Common myeloid progenitor, CD34-positive (primary cell): ENCODE results near the gene PBX1.

Experiments used
- CTCF ChIA-PET: fragments of 350-600 bp; sonication (Branson Sonifier 250); formaldehyde crosslinking; loops from one replicate; lab custom pipeline; 2021; ENCODE audit warnings: antibody characterized with exemption; lab: Charles Lee
- POLR2A ChIA-PET: fragments of 350-600 bp; sonication (Branson Sonifier 250); formaldehyde crosslinking; loops from one replicate; lab custom pipeline; 2021; ENCODE audit warnings: antibody characterized with exemption; lab: Charles Lee
- DNase-seq, 3 donors: peaks; one replicate each; pipeline versions ENCODE4 v3.0.0 to v3.0.0-alpha.2; 2013
- H3K27ac ChIP-seq, 2 experiments: 1 replicate in 1 of 2; 2 replicates in 1 of 2; pipeline ENCODE4 v1.7.0; 2013; ENCODE audit warnings: inconsistent platforms in 2 of 2, low read length in 2 of 2, mild to moderate bottlenecking in 2 of 2, low read depth in 1 of 2, moderate library complexity in 1 of 2; ENCODE audit not compliant: severe bottlenecking in 2 of 2, insufficient read depth in 1 of 2, poor library complexity in 1 of 2
- H3K27me3 ChIP-seq, 5 experiments: replicated peaks in 2 of 5; 1 replicate in 3 of 5; 2 replicates in 2 of 5; pipeline versions ENCODE4 v1.6.1 to v1.7.0; 2013; ENCODE audit warnings: low read length in 4 of 5, mild to moderate bottlenecking in 2 of 5, moderate library complexity in 2 of 5, inconsistent platforms in 1 of 5; ENCODE audit not compliant: insufficient read depth in 5 of 5, control insufficient read depth in 4 of 5
- H3K36me3 ChIP-seq, 4 experiments: 1 replicate in 2 of 4; 2 replicates in 2 of 4; pipeline versions ENCODE4 v1.6.1 to v1.7.0; 2013; ENCODE audit warnings: low read length in 3 of 4, control low read depth in 1 of 4, mild to moderate bottlenecking in 1 of 4; ENCODE audit not compliant: control insufficient read depth in 4 of 4, insufficient read depth in 4 of 4
- H3K4me1 ChIP-seq, 4 experiments: 1 replicate in 3 of 4; 2 replicates in 1 of 4; pipeline versions ENCODE4 v1.6.1 to v1.7.1; 2013; ENCODE audit warnings: low read length in 3 of 4, mild to moderate bottlenecking in 3 of 4, control low read depth in 1 of 4, inconsistent platforms in 1 of 4, moderate library complexity in 1 of 4; ENCODE audit not compliant: control insufficient read depth in 4 of 4, insufficient read depth in 4 of 4; ENCODE audit errors: control extremely low read depth in 1 of 4
- H3K4me3 ChIP-seq, 7 experiments: 1 replicate in 4 of 7; 2 replicates in 3 of 7; pipeline versions ENCODE4 v1.5.1 to v1.7.0; 2013; ENCODE audit warnings: mild to moderate bottlenecking in 7 of 7, low read length in 6 of 7, moderate library complexity in 6 of 7, inconsistent platforms in 2 of 7, low read depth in 2 of 7, control low read depth in 1 of 7; ENCODE audit not compliant: insufficient read depth in 4 of 7, control insufficient read depth in 1 of 7; ENCODE audit errors: extremely low read depth in 1 of 7
- H3K9me3 ChIP-seq, 5 experiments: 1 replicate in 4 of 5; 2 replicates in 1 of 5; pipeline versions ENCODE4 v1.6.1 to v1.7.1; 2013; ENCODE audit warnings: low read length in 4 of 5, mild to moderate bottlenecking in 2 of 5, inconsistent platforms in 1 of 5, low read depth in 1 of 5, moderate library complexity in 1 of 5; ENCODE audit not compliant: control insufficient read depth in 4 of 5, insufficient read depth in 2 of 5; ENCODE audit errors: control extremely low read depth in 1 of 5
- WGBS: methylation state at CpG from one replicate; pipeline ENCODE4 v1.1.5; 2013; ENCODE audit not compliant: insufficient coverage; 5-methylcytosine and 5-hydroxymethylcytosine counted together

The PBX1 gene

DNA sequence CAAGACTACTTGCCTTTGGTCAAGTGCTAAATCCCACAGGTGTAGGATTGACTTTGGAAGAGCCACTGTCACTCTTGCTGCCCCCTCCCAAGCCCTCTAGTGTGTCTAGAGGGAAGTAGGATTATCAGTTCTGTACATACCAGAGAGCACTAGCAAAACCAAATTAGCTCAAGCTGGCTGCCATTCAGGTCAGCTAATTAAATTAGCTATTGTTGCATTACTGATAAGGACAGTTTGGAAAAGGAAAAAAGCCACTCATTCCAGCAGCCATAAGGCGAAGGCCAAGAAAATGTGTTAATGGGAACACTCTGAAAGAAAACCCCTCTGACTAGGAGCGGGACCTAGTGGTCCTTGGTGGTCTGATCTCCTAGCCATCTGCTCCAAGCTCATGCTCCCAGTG, 321.7 kb downstream of the PBX1 start:
- DNase-seq, result no peak
- CTCF ChIA-PET, result interaction anchor here (0.7 to 1.6 kb wide), 2 partner anchors 12 to 20 kb away, joined by 3 read pairs; no protein-coding TSS in a partner anchor
- WGBS, result 100% methylated on average over 2 of the region's 2 CpGs

DNA sequence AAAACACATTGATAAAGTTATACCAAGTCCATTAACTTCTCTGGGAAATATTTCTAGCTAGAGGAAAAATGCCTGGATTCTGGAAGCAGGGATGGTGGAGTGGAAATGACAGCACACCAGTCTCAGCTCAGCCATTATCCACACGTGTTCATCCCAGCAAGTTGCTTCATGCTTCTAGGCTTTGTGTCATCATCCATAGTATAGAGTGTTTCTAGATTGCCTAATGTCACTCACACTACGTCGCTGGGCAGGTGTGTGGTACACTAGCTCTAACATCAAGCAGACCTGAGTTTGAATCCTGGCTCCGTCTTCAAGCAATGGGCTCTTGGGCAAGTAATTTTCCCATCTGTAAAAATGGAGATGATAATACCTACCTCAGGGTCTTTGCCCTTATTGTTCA, 326.3 kb downstream of the PBX1 start:
- 95% methylated on average over 4 of the region's 4 CpGs for WGBS
- no peaks in the 10 kb centered on the region for H3K9me3 ChIP-seq
- ChIA-PET POLR2A (no interaction called here), CTCF (interaction anchor here (1.0 kb wide), 1 partner anchor 52 kb away, joined by 3 read pairs; no protein-coding TSS in a partner anchor)
- H3K4me1 ChIP-seq, result no peaks in the 10 kb centered on the region
- H3K36me3 ChIP-seq, result no peaks in the 10 kb centered on the region
- no peaks in the 10 kb centered on the region for H3K27me3 ChIP-seq
- H3K4me3 ChIP-seq, result no peak overlapping the region
- H3K27ac ChIP-seq, result no peak overlapping the region
- DNase-seq, result no peak

More for the DNA sequence above, 321.7 kb downstream of the PBX1 start:
- H3K4me1 ChIP-seq, result no peaks in the 10 kb centered on the region
- H3K4me3 ChIP-seq, result no peak overlapping the region
- POLR2A ChIA-PET, result no interaction called here
- no peaks in the 10 kb centered on the region for H3K9me3 ChIP-seq
- H3K27me3 ChIP-seq, result no peaks in the 10 kb centered on the region
- H3K36me3 ChIP-seq, result no peaks in the 10 kb centered on the region
- no peak overlapping the region for H3K27ac ChIP-seq

GRCh38 chr1:164886101-164886500, 327.1 kb downstream of the PBX1 start:
- WGBS, result 100% methylated on average over 1 of the region's 1 CpG
- Histone ChIP-seq H3K36me3 (no peaks in the 10 kb centered on the region), H3K4me3 (no peak overlapping the region), H3K9me3 (no peaks in the 10 kb centered on the region), H3K4me1 (no peaks in the 10 kb centered on the region), H3K27ac (no peak overlapping the region), H3K27me3 (no peaks in the 10 kb centered on the region)
- CTCF ChIA-PET, result no interaction called here
- DNase-seq, result no peak
- POLR2A ChIA-PET, result no interaction called here

DNA sequence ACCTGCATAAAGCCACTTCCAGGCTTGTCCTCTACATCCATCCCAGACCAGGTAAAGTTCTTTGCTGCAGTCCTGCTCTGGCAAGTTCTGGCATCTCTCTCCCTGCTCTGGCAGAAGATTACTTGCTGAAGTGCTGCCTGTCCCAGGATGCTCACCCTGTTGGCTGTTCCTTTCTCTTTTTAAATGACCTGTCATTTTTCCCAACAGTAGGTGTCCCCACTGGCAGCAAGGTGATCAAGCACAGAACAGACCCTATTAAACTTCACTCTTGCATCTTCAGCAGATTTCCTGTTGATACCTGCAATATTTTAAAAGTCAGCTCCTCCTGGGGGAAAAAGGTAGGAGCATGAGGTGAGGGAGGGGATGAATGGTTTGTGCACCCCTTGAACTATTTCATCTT, 332.6 kb downstream of the PBX1 start:
- no peaks in the 10 kb centered on the region for H3K4me1 ChIP-seq
- CTCF ChIA-PET, result interaction anchor here (0.8 to 1.1 kb wide), 3 partner anchors 11 to 183 kb away, joined by 3 to 4 read pairs (median 3); no protein-coding TSS in a partner anchor
- DNase-seq, result peak; percentile 3 to 11 (median 4)
- no peak overlapping the region for H3K4me3 ChIP-seq
- POLR2A ChIA-PET, result no interaction called here
- H3K9me3 ChIP-seq, result no peaks in the 10 kb centered on the region
- H3K36me3 ChIP-seq, result no peaks in the 10 kb centered on the region
- no peaks in the 10 kb centered on the region for H3K27me3 ChIP-seq
- no peak overlapping the region for H3K27ac ChIP-seq

DNA sequence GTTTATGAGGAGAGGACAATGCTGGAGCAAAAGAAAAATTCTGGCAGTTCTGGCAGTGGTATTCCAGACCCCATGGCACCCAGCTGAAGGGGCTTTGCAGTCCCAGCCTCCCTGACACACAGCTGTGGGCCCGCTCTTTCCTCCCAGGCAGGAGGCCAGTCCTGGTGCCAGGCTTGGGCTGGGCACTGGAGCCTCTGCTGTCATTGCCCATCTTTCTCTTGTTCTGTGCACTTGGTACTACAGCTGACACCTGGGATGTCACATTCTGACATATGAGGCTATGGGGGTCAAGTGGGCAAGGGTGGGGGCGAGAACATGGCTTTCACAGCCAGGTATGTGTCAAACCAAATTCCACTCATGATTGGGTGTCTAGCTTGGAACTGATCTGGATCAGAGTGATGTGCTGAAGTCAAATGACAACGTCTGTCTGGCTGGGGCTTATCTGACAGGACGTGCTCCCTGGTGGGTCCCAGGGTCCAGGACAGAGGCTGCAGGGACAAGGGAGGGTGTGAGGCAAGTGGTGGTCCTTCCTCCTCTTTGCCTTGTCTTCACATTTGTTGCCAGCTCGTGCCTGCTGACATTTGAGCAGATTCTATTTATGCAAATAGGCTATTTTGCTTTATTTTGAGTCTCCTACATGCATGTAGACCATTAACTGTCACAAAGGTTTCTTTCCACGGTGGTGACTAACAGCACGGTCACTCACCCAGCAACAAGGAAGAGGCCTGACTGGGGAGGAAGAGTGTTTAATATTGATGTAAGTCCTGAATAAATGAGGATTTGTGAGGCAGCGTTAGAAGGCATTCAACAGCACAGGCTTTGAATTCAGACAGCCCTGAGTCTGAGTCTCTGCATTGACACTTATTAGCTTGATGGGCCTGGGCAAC, 336.3 kb downstream of the PBX1 start:
- no peak for DNase-seq
- H3K4me1 ChIP-seq, result no peaks in the 10 kb centered on the region
- ChIA-PET POLR2A (no interaction called here), CTCF (no interaction called here)
- H3K27me3 ChIP-seq, result no peaks in the 10 kb centered on the region
- WGBS, result 91% methylated on average over 6 of the region's 8 CpGs
- H3K4me3 ChIP-seq, result no peak overlapping the region
- no peaks in the 10 kb centered on the region for H3K36me3 ChIP-seq
- H3K9me3 ChIP-seq, result no peaks in the 10 kb centered on the region
- H3K27ac ChIP-seq, result no peak overlapping the region

DNA sequence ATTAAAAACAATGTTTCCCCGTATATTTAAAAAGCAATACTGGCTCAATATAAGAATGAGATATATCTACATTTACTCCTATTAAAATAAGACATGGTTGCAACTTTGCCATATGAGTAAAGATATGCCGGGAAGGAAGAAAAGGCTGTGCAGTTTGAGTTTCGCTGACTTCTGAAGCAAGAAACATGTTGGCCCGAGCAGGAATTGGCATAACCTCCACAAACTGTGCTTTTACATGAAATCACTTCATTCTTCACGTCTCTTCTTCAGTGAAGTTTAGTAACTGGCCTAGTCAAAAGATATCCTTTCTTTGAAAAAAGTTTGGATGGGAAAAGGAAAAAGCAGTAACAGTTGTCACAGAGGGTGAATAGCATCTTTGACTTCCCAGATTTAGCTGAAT, 342.0 kb downstream of the PBX1 start:
- Histone ChIP-seq H3K27ac (no peak overlapping the region), H3K27me3 (no peaks in the 10 kb centered on the region), H3K4me1 (no peaks in the 10 kb centered on the region), H3K36me3 (no peaks in the 10 kb centered on the region), H3K9me3 (no peaks in the 10 kb centered on the region), H3K4me3 (no peak overlapping the region)
- ChIA-PET CTCF (no interaction called here), POLR2A (no interaction called here)
- DNase-seq, result no peak
- 90% methylated on average over 2 of the region's 5 CpGs for WGBS
